DND-41 (cell line): ENCODE results near the gene GRIP2.

Experiments used
- EZH2 ChIP-seq: IDR thresholded peaks from 3 replicates; pipeline ENCODE4 v1.6.1; 2012; ENCODE audit warnings: borderline replicate concordance, low read depth, mild to moderate bottlenecking, moderate library complexity, low read length, inconsistent platforms; ENCODE audit not compliant: severe bottlenecking
- TF ChIP-seq, protein P1 (sequence below): IDR thresholded peaks from 2 replicates; pipeline ENCODE4 v1.5.1; 2012; ENCODE audit warnings: borderline replicate concordance, low read length, moderate library complexity, mild to moderate bottlenecking; ENCODE audit not compliant: poor library complexity, severe bottlenecking; ENCODE audit errors: extremely low read depth

DNA sequence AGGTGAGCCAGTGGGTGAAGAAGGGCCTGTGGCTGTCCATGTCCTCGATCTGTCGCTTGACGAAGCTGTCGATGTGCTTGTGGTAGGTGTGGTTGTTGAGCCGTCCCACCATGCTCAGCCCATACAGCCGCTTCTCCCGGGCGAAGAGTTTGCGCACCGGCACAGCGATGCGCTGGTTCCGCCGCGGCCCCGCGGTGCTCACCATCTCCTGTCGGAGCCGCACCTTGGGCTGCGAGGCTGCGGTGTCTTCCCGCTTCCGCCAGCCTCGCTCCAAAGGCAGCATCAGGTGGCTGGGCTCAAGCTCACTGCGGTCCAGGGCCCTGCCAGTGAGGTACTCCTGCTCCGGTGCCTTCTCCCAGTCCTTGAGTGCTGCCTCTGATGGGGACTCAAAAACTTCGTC is 34.0 kb upstream of the GRIP2 start:
- TF ChIP-seq, protein P1, sequence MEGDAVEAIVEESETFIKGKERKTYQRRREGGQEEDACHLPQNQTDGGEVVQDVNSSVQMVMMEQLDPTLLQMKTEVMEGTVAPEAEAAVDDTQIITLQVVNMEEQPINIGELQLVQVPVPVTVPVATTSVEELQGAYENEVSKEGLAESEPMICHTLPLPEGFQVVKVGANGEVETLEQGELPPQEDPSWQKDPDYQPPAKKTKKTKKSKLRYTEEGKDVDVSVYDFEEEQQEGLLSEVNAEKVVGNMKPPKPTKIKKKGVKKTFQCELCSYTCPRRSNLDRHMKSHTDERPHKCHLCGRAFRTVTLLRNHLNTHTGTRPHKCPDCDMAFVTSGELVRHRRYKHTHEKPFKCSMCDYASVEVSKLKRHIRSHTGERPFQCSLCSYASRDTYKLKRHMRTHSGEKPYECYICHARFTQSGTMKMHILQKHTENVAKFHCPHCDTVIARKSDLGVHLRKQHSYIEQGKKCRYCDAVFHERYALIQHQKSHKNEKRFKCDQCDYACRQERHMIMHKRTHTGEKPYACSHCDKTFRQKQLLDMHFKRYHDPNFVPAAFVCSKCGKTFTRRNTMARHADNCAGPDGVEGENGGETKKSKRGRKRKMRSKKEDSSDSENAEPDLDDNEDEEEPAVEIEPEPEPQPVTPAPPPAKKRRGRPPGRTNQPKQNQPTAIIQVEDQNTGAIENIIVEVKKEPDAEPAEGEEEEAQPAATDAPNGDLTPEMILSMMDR, result no peak
- TF ChIP-seq EZH2, result no peak
